AG20443 (cell line): ENCODE measurements around the gene BPIFB4.
"Not testable (repeated sequence)": the region's sequence is repeated elsewhere in the genome, so short reads cannot be mapped to it uniquely, and the experiment has no call there.

Source experiments
- DNase-seq: peaks from one replicate; pipeline ENCODE4 v3.0.0; 2012; ENCODE audit warnings: low spot score, mixed read lengths

Gene BPIFB4

DNA sequence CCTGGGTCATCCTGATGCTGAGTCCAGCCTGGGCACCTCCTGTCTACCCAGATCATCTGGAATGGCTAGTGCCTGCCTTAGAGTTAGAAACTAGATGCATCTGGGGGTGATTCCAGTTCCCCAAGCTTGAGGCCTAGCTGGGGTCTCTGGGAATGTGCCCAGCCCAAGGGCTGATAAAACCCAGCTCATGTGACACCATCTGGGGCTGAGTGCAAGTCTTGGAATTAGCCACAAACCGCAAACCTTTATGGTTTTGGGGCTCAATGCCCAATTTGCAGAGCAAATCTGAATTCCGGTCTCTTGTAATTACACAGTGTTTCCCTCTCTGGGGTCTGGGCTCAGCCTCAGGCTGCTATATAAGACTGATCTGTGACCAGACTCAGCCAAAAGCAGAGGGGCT, at the start of gene BPIFB4:
Gene BPIFB4 (plus strand): TSS at position 385 of the 400 bp plus-strand sequence. CDS start 1,884 bp downstream, outside the sequence.
- no peak for DNase-seq

DNA sequence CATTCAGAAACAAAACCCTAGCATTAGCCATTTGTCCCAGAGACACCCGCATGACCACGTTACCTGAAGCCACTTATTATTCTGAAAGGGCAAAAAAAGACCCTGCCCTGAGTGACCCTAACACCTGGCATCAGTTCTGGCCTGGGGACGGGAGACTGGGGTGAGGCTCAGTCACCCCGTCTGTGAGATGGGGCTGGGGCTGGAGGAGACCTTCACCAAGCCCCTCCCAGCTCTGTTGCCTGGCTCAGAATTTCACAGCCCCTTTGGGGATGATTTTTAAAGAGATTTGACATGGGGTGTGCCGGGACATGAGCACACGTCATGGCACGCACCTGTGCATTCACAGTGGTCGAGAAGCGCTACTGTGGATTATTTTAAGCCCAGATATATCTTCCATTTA, 49.4 kb upstream of the BPIFB4 start:
- DNase-seq = no peak

GRCh38 chr20:33030569-33030968, 48.9 kb upstream of the BPIFB4 start:
- no peak for DNase-seq

GRCh38 chr20:33031531-33031930, 47.9 kb upstream of the BPIFB4 start, which contains the start of gene BPIFB6:
BPIFB6 (plus strand) TSS chr20:33031648; CDS start chr20:33031648, 0 bp downstream.
- DNase-seq = no peak

GRCh38 chr20:33032555-33032954, 46.9 kb upstream of the BPIFB4 start:
- no peak for DNase-seq

- no peak for DNase-seq
Measured at GRCh38 chr20:33033381-33033780, 46.1 kb upstream of the BPIFB4 start.

GRCh38 chr20:33034115-33034514, 45.3 kb upstream of the BPIFB4 start:
- no peak for DNase-seq

DNA sequence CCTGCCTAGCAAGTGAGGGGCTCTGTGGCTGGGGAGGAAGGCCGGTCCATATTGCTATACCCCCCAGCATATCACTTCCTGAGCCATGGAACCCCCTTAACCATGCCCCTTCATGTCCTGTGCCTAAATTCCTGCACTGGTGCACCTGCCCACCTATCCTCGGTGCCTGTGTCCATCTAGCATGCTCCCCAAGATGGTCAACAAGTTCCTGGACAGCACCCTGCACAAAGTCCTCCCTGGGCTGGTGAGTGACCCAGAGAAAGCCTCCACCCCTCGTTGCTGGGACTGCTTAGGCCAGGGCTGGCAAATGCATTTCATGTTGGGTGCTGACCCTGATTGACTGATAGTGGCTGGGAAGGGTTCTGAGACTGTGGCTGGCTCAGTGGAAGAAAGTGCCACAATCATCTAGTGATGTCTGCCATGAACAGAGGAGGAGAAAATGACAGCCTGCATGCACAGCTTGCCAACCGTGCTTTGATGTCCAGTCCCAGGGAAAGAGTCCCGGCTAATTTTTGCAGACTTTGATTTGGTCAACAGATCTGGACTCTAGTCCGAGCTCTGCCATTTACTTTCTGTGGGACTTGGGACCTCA, 44.4 kb upstream of the BPIFB4 start:
- DNase-seq = no peak

GRCh38 chr20:33037456-33037855, 42.0 kb upstream of the BPIFB4 start:
- DNase-seq = no peak

GRCh38 chr20:33038243-33038642, 41.2 kb upstream of the BPIFB4 start:
- no peak for DNase-seq

- DNase-seq = no peak
Measured at GRCh38 chr20:33042430-33042829, 37.0 kb upstream of the BPIFB4 start.

GRCh38 chr20:33042983-33043730, 36.3 kb upstream of the BPIFB4 start:
- DNase-seq = no peak

DNA sequence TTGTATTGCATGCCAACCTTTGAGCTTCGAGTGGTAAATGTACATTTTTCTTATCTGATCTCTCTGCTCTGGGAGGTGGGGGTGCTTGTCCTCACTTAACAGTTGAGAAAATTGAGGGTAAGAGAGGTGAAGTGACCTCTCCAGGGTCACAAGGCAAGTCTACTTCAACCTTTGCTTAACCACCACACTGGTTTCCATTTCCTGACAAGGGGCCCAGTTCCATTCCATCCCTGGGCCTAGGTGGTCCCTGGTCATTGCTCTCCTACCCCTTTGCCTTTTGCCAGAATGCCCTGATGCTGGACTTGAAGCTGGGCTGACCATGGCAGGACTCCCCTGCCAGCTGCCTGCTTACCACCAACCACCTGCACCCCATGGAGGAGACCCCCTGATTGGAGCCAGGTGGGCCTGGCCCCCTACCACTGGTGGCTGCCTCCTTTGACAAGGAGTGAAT, 35.7 kb upstream of the BPIFB4 start:
- no peak for DNase-seq

DNA sequence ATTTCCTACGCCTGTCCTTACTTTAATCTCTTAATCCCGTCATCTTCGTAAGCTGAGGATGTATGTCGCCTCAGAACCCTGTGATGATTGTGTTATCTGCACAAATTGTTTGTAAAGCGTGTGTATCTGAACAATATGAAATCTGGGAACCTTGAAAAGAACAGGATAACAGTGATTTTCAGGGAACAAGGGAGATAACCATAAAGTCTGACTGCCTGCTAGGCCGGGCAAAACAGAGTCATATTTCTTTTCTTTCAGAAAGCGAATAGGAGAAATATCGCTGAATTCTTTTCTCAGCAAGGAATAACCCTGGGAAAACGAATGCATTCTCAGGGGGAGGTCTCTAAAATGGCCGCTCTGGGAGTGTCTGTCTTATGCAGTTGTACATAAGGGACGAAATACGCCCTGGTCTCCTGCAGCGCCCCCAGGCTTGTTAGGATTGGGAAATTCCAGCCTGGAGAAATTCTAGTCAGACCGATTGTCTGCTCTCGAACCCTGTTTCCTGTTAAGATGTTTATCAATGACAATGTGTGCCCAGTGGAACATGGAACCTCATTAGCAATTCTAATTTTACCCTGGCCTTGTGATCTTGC, 34.2 kb upstream of the BPIFB4 start:
- not testable (repeated sequence) for DNase-seq

GRCh38 chr20:33046412-33046811, 33.0 kb upstream of the BPIFB4 start:
- no peak for DNase-seq

DNA sequence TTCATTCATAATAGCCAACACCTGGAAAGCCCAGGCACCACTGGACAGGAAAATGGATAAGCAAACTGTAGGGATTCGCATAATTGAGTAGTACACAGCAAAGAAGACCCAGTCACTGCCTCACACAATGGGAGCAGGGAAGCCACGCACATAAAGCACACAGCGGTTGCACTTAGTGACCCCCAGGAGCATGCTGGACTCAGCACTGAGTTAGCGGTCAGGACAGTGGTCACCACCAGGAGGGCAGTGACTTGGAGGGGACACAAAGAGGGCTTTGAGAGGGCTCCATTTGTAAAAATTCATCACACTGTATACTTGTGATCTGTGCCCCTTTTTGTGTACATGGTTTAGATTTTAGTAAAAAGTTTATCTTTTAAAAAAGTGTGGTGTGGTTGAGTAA, 28.1 kb upstream of the BPIFB4 start:
- DNase-seq = no peak

GRCh38 chr20:33053291-33054106, 25.9 kb upstream of the BPIFB4 start, which contains the start of gene BPIFB3:
BPIFB3 (plus strand) TSS chr20:33053903; CDS start chr20:33055436, 1,533 bp downstream.
- no peak for DNase-seq

GRCh38 chr20:33054381-33054780, 25.1 kb upstream of the BPIFB4 start:
- no peak for DNase-seq

GRCh38 chr20:33054791-33055190, 24.7 kb upstream of the BPIFB4 start:
- no peak for DNase-seq

GRCh38 chr20:33059136-33059535, 20.3 kb upstream of the BPIFB4 start:
- DNase-seq = no peak

DNA sequence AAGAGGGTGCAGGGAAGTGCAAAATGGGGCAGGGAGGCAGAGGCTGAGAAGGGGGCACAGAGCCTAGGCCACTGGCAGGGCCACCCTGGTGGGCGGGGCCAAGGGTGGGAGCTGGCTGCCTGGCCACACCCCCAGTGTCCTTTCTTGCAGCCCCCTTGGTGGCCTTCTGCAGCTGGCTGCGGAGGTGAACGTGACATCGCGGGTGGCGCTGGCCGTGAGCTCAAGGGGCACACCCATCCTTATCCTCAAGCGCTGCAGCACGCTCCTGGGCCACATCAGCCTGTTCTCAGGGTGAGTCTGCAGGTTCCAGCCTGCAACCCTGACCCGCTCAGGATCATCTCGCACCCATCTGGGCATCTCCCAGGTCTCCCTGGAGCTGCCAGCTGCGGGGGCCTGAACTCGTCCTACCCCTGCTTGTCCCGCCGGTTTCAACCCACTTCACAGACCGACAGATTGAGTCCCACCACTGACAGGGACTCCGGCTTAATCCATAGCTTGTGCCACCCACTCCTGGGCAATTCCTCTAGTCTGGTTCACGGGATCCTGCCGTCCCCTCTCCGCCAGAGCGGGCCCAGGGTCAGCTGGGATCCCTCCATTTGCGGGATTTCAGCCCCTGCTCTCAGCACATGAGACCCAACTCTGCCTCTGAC, 19.6 kb upstream of the BPIFB4 start:
- DNase-seq = no peak

DNA sequence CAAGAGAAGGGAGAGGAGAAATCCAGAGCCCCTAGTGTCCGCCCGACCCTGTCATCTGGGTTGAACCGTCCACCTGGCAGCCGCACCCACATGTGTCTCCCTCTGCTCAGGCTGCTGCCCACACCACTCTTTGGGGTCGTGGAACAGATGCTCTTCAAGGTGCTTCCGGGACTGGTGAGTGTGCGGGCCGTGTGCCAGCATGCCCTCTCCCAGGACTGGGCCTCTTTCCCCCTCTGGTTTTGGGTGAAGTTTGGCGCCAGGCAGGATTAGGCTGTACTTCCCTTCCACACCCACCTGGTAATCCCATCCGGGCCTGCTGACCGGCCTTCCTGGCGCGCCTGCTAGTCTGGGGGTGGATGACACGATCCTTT, 17.8 kb upstream of the BPIFB4 start:
- no peak for DNase-seq
